SK-N-MC (cell line): ENCODE data around the gene NNT.
A peak's percentile ranks its signal among the peaks of the same experiment; 100 is the strongest.
"Not testable (repeated sequence)": the region's sequence is repeated elsewhere in the genome, so short reads cannot be mapped to it uniquely, and the experiment has no call there.

Experiments used
- DNase-seq: peaks from one replicate; pipeline ENCODE4 v3.0.0-alpha.2; 2011; ENCODE audit warnings: low read depth, low spot score
- H3K27ac ChIP-seq: fragments of 200-600 bp; sonication (generic); 2 replicates; pipeline ENCODE4 v1.5.1; 2016; ENCODE audit warnings: mixed run types
- H3K36me3 ChIP-seq: fragments of 200-600 bp; sonication (generic); 2 replicates; pipeline ENCODE4 v1.6.1; 2017; ENCODE audit warnings: antibody characterized with exemption, low read length, mixed read lengths; ENCODE audit not compliant: insufficient read depth
- H3K4me3 ChIP-seq: fragments of 200-600 bp; sonication (generic); 2 replicates; pipeline ENCODE4 v1.5.1; 2016
- H3K9ac ChIP-seq: fragments of 200-600 bp; sonication (generic); 2 replicates; pipeline ENCODE4 v1.8.0; 2017; ENCODE audit warnings: mixed run types, mixed read lengths; ENCODE audit not compliant: insufficient read length
- H3K9me3 ChIP-seq: fragments of 200-600 bp; sonication (generic); 2 replicates; pipeline ENCODE4 v1.6.1; 2017; ENCODE audit warnings: low read depth, mild to moderate bottlenecking, antibody characterized with exemption, low read length, moderate library complexity, mixed read lengths
- EZH2 ChIP-seq: fragments of 200-600 bp; sonication (generic); IDR thresholded peaks from one replicate; pipeline ENCODE4 v1.6.1; 2017; ENCODE audit warnings: antibody characterized with exemption
- FOXP2 ChIP-seq: optimal IDR thresholded peaks from 2 replicates; pipeline ENCODE3; 2011; ENCODE audit warnings: mild to moderate bottlenecking, moderate library complexity; ENCODE audit not compliant: insufficient read depth; ENCODE audit errors: extremely low read length, control extremely low read depth
- POLR2AphosphoS5 ChIP-seq: IDR thresholded peaks from 2 replicates; pipeline ENCODE4 v1.6.1; 2012; ENCODE audit warnings: mild to moderate bottlenecking, low read depth, low read length, borderline replicate concordance

NNT gene

DNA sequence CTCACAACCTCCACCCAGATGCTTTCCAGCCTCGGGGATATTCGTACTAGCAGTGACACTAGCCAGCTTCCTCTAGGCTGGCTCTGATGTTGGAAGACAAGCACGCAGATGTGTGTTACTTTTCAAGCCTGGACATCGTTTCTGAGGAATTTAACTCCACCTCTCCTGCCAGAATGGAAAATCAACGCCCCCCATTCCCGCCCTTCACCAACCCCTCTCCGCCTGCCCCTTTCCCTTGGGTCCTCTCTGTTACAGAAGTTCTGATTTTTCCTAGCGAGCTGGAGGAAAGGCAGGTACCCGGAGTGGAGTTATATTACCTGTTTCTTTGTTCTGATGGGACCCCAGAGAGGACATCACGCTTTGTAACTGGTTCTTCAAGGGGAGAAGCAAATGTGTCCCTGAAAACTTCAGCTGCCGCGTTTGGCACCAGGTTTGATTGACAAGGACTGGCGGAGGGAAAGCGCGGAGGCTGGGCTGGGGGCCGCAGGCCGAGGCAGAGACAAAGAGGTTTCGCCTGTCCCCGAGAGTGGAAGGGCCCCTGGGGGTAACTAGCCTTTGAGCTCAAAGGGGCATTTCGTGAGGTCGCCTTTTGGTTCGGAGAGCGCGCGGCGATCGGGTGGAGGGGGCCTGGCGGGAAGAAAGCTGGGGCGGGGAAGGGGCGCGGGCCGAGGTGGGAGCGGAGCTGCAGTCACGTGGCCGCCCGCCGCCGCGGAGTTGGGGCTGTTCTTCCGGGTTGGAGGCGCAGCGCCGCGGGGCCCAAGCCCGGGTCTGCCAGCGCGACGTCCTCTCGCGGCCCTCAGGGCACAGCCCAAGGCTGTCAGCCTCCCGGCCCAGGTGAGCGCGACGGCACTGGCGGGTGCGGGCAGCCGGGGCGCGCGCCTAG lies at the start of gene NNT:
Gene NNT (plus strand): TSS at position 720 of the 883 bp plus-strand sequence. CDS start 6,016 bp downstream, outside the sequence.
- Histone ChIP-seq H3K36me3 (peaks cover 18% of the 10 kb centered on the region), H3K9me3 (no peaks in the 10 kb centered on the region), H3K27ac (peak within 1 kb of the TSS; percentile 51), H3K9ac (peak within 1 kb of the TSS; percentile 93), H3K4me3 (peak within 1 kb of the TSS; percentile 99)
- DNase-seq = no peak
- TF ChIP-seq POLR2AphosphoS5 (peak; percentile 28; the same call in 1 of the 2 replicates), EZH2 (no peak)

DNA sequence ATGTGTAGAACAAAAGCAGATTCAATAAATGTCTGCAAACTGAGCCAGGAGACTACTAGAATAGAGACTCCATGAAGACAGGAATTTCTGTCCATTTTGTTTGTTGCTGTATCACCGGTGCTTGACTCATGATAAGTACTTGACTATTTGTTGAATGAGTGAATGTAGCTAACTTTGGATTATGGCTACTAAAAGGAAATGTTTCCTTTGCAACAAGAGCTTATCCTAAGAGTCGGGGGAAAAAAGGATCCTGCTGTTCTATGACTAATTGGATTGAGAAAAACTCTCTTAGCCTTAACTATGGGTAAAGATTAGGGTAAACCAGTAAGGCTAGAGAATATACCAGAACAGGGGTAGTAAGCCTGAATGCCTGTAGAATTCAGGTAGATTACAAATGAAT lies 49.6 kb upstream of the NNT start:
- DNase-seq = no peak
- 0 out of 2 replicates have a peak overlapping the region, but pooled peaks have one; percentile 4 for H3K4me3 ChIP-seq
- H3K9ac ChIP-seq = no peak overlapping the region
- H3K36me3 ChIP-seq = peaks cover 70% of the 10 kb centered on the region
- TF ChIP-seq POLR2AphosphoS5 = no peak
- no peak for TF ChIP-seq FOXP2
- TF ChIP-seq EZH2 = no peak
- H3K9me3 ChIP-seq = no peaks in the 10 kb centered on the region
- no peak overlapping the region for H3K27ac ChIP-seq

- Histone ChIP-seq H3K27ac (no peak overlapping the region), H3K9ac (no peak overlapping the region), H3K4me3 (peak overlapping the region; percentile 98), H3K9me3 (no peaks in the 10 kb centered on the region), H3K36me3 (peaks cover 60% of the 10 kb centered on the region)
- DNase-seq = no peak
- no peak for TF ChIP-seq POLR2AphosphoS5
- no peak for TF ChIP-seq FOXP2
- no peak for TF ChIP-seq EZH2
Measured at GRCh38 chr5:43554497-43554896, 48.5 kb upstream of the NNT start.

DNA sequence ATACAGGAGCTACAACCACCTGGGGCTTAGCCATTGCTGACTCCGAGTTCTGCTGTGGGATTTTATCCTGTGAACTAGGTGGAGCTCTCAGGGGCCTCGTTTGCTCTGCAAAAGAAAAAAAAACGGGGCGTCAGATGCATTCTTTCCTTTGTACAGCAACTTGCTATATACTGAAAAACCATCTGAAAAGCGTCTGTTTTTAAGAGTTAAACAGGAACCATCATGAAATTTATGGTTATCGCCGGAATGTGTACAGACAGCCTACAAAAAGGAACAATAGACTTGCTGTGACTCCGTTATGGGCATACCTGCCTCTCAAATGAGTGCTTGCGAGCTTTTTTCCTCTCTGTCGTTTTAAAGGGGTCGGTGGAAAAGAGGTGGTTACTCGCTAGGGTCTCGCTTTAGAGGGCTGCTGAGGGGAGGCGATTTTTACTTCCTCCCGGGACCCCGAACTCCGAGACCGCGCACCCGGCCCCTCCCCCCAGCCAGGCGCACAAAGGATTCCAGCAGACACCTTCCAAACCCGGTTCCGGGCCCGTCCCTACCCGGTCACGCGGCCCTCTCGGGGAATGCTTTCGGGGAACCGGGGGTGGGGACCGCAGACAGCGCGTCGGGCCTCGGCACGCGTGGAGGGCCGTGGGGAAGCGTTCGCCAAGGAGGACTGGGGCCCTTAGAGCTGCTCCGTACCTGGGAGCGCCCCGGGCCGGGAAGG lies 46.9 kb upstream of the NNT start:
- Histone ChIP-seq H3K36me3 (peaks cover 46% of the 10 kb centered on the region), H3K9ac (peak overlapping the region; percentile 95), H3K9me3 (no peaks in the 10 kb centered on the region), H3K27ac (peak overlapping the region; percentile 84), H3K4me3 (peak overlapping the region; percentile 98)
- TF ChIP-seq FOXP2 (no peak), POLR2AphosphoS5 (peak; percentile 39; the same call in 1 of the 2 replicates), EZH2 (no peak)
- no peak for DNase-seq

DNA sequence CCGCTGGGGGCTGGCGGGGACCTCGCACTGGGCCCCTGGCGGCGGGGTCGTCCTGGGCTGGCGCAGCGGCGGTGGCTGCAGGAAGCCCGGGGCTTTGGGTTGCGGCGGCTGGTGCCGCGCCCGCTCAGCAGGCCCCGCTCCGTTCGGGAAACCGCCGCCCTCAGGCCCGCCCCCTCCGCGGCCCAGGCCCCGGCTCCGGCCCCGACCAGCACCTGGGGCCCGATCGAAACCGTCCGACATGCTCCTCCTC lies 46.4 kb upstream of the NNT start:
- Histone ChIP-seq H3K9ac (peak overlapping the region; percentile 95), H3K27ac (peak overlapping the region; percentile 84), H3K4me3 (peak overlapping the region; percentile 98), H3K36me3 (peaks cover 42% of the 10 kb centered on the region)
- not testable (repeated sequence) for DNase-seq, H3K9me3 ChIP-seq

GRCh38 chr5:43556857-43557542 lies 46.0 kb upstream of the NNT start, which contains the start of gene PAIP1:
Gene PAIP1, minus strand, starts transcription at chr5:43557077. Its CDS starts 231 bp downstream, at chr5:43556846.
- peak within 1 kb of the TSS; percentile 95 for H3K9ac ChIP-seq
- H3K36me3 ChIP-seq = peaks cover 37% of the 10 kb centered on the region
- TF ChIP-seq EZH2 (no peak), POLR2AphosphoS5 (peak; percentile 68), FOXP2 (no peak)
- peak within 1 kb of the TSS; percentile 84 for H3K27ac ChIP-seq
- no peak for DNase-seq
- peak within 1 kb of the TSS; percentile 98 for H3K4me3 ChIP-seq
- no peaks in the 10 kb centered on the region for H3K9me3 ChIP-seq

GRCh38 chr5:43560128-43560527 lies 42.9 kb upstream of the NNT start:
- Histone ChIP-seq H3K36me3 (peaks cover 6% of the 10 kb centered on the region), H3K4me3 (0 out of 2 replicates have a peak overlapping the region, but pooled peaks have one; percentile 23), H3K27ac (no peak overlapping the region), H3K9me3 (no peaks in the 10 kb centered on the region), H3K9ac (no peak overlapping the region)
- TF ChIP-seq EZH2 = no peak
- no peak for TF ChIP-seq POLR2AphosphoS5
- no peak for TF ChIP-seq FOXP2
- DNase-seq = no peak

DNA sequence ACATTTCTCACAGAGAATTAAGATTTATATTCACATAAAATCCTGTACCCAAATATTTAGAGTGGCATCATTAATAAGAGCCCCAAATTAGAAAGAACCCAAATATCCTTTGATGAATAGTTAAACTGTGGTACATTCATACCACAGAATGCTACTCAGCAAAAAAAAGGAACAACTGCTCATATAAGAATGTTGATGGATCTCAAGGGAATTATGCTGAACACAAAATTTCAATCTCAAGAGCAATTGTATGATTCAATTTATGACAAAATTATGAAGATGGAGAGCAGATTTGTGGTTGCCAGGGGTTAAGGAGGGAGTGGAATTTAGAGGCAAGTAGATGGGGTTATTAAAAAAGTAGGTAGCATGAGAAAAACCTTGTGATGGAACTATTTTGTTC lies 41.6 kb upstream of the NNT start:
- no peak overlapping the region for H3K4me3 ChIP-seq
- H3K9me3 ChIP-seq = no peaks in the 10 kb centered on the region
- no peaks in the 10 kb centered on the region for H3K36me3 ChIP-seq
- H3K9ac ChIP-seq = no peak overlapping the region
- TF ChIP-seq FOXP2 = no peak
- TF ChIP-seq EZH2 = no peak
- no peak for TF ChIP-seq POLR2AphosphoS5
- H3K27ac ChIP-seq = peak overlapping the region; percentile 4; the same call in 1 of the 2 replicates
- peak; percentile 47 for DNase-seq
